GM08714 (cell line): ENCODE measurements around the gene TESMIN.

Source experiments
- H3K4me3 ChIP-seq: fragments of 200-500 bp; sonication (Bioruptor generic); 2 replicates; pipeline ENCODE4 v1.5.1; 2014; ENCODE audit warnings: mild to moderate bottlenecking, low read length, inconsistent platforms
- ZNF274 ChIP-seq: IDR thresholded peaks from 2 replicates; pipeline ENCODE4 v1.6.1; 2012; ENCODE audit warnings: mild to moderate bottlenecking, low read depth, low read length

TESMIN gene

GRCh38 chr11:68748061-68748460 is 3.3 kb downstream of the TESMIN start:
- no peak for TF ChIP-seq ZNF274
- H3K4me3 ChIP-seq, result no peak overlapping the region

GRCh38 chr11:68743539-68743938 is 7.8 kb downstream of the TESMIN start:
- H3K4me3 ChIP-seq, result no peak overlapping the region
- no peak for TF ChIP-seq ZNF274

GRCh38 chr11:68741463-68741862 is 9.9 kb downstream of the TESMIN start:
- H3K4me3 ChIP-seq, result no peak overlapping the region
- TF ChIP-seq ZNF274, result no peak

GRCh38 chr11:68735646-68736045 is 15.7 kb downstream of the TESMIN start:
- TF ChIP-seq ZNF274, result no peak
- no peak overlapping the region for H3K4me3 ChIP-seq

- no peak overlapping the region for H3K4me3 ChIP-seq
- no peak for TF ChIP-seq ZNF274
Measured at GRCh38 chr11:68735125-68735524, 16.2 kb downstream of the TESMIN start.

- H3K4me3 ChIP-seq, result no peak overlapping the region
- TF ChIP-seq ZNF274, result no peak
Measured at GRCh38 chr11:68734111-68734510, 17.2 kb downstream of the TESMIN start.

GRCh38 chr11:68727783-68728182 is 23.5 kb downstream of the TESMIN start:
- no peak overlapping the region for H3K4me3 ChIP-seq
- TF ChIP-seq ZNF274, result no peak

- H3K4me3 ChIP-seq, result no peak overlapping the region
- no peak for TF ChIP-seq ZNF274
Measured at GRCh38 chr11:68724293-68724692, 27.0 kb downstream of the TESMIN start.

GRCh38 chr11:68722143-68722542 is 29.2 kb downstream of the TESMIN start:
- TF ChIP-seq ZNF274, result no peak
- H3K4me3 ChIP-seq, result no peak overlapping the region

GRCh38 chr11:68721075-68721474 is 30.2 kb downstream of the TESMIN start:
- no peak for TF ChIP-seq ZNF274
- H3K4me3 ChIP-seq, result no peak overlapping the region

- TF ChIP-seq ZNF274, result no peak
Measured at GRCh38 chr11:68715456-68716122, 35.7 kb downstream of the TESMIN start.

GRCh38 chr11:68714060-68714856 is 37.1 kb downstream of the TESMIN start:
- H3K4me3 ChIP-seq, result no peak overlapping the region
- TF ChIP-seq ZNF274, result no peak

More at GRCh38 chr11:68715456-68716122, 35.7 kb downstream of the TESMIN start:
- H3K4me3 ChIP-seq, result no peak overlapping the region

GRCh38 chr11:68711114-68711513 is 40.2 kb downstream of the TESMIN start:
- H3K4me3 ChIP-seq, result no peak overlapping the region
- no peak for TF ChIP-seq ZNF274

GRCh38 chr11:68710409-68710808 is 40.9 kb downstream of the TESMIN start:
- no peak for TF ChIP-seq ZNF274
- no peak overlapping the region for H3K4me3 ChIP-seq

- TF ChIP-seq ZNF274, result no peak
- H3K4me3 ChIP-seq, result no peak overlapping the region
Measured at GRCh38 chr11:68709062-68709461, 42.3 kb downstream of the TESMIN start.
